ENCODE data around the gene NEGR1.

GRCh38 chr1:71737768-71738167 is 544.6 kb downstream of the NEGR1 start:
- TF ChIP-seq CTCF (IDR thresholded peaks at IDR 0.05; ENCODE audit: poor library complexity): no peak
- TF ChIP-seq EZH2phosphoT487 (IDR thresholded peaks at IDR 0.05; ENCODE audit: low read depth, severe bottlenecking, unreplicated experiment): no peak
- TF ChIP-seq EZH2 (IDR thresholded peaks at IDR 0.05; ENCODE audit: borderline replicate concordance): no peak

Measured in hepatocyte (in vitro differentiated cells).